Esophagus muscularis mucosa (tissue), 4 donors: ENCODE measurements around the gene PRKCB. TPM values are rescaled to one million over a fixed set of nuclear protein-coding genes. Genes with fewer than 3 reads are reported as not detected.

Experiments
- DNase-seq: peaks from one replicate; pipeline ENCODE4 v3.0.0-alpha.2; 2017; ENCODE audit errors: extremely low spot score
- H3K27ac ChIP-seq, 4 donors: fragments of 200-600 bp; sonication (generic); replicated peaks in 1 of 4; 1 replicate in 3 of 4; 2 replicates in 1 of 4; pipeline ENCODE4 v1.5.1; 2016 to 2019; ENCODE audit warnings: mild to moderate bottlenecking in 1 of 4
- H3K27me3 ChIP-seq, 4 donors: fragments of 200-600 bp; sonication (generic); one replicate each; pipeline versions ENCODE4 v1.5.1 to v1.6.0; 2016 to 2019
- H3K36me3 ChIP-seq, 4 donors: fragments of 200-600 bp; sonication (generic); one replicate each; pipeline ENCODE4 v1.5.1; 2016 to 2019
- H3K4me1 ChIP-seq, 4 donors: fragments of 200-600 bp; sonication (generic); one replicate each; pipeline ENCODE4 v1.5.1; 2016 to 2019
- H3K4me3 ChIP-seq, 4 donors: fragments of 200-600 bp; sonication (generic); 1 replicate in 2 of 4; 2 replicates in 2 of 4; pipeline ENCODE4 v1.5.1; 2016 to 2019; ENCODE audit warnings: mild to moderate bottlenecking in 4 of 4, moderate library complexity in 1 of 4
- H3K9me3 ChIP-seq, 4 donors: fragments of 200-600 bp; sonication (generic); 1 replicate in 3 of 4; 2 replicates in 1 of 4; pipeline ENCODE4 v1.5.1; 2016 to 2019
- EP300 ChIP-seq: sonication (generic); formaldehyde crosslinking; IDR thresholded peaks from one replicate; pipeline ENCODE4 v1.6.1; 2017; ENCODE audit warnings: antibody characterized with exemption
- POLR2A ChIP-seq: fragments of 450-650 bp; IDR thresholded peaks from one replicate; pipeline ENCODE4 v1.6.1; 2017; ENCODE audit warnings: antibody characterized with exemption, moderate library complexity, mild to moderate bottlenecking, low read depth
- POLR2AphosphoS5 ChIP-seq, 2 donors: sonication (generic); formaldehyde crosslinking; IDR thresholded peaks; one replicate each; pipeline ENCODE4 v1.6.1; 2017; ENCODE audit warnings: antibody characterized with exemption in 2 of 2
- WGBS: methylation state at CpG from one replicate; pipeline ENCODE4 v1.1.5; 2018; 5-methylcytosine and 5-hydroxymethylcytosine counted together
- intact Hi-C: fragments of 100-400 bp; cut with DNase I; formaldehyde crosslinking; loops from one replicate; pipeline ENCODE4 v1.15.1; 2023
- total RNA-seq, 4 donors: library from RNA; depleted of rRNA; stranded (reverse); fragments of >200 nt; gene quantifications; one replicate each; pipeline versions ENCODE4 v1.1.0 to v1.2.1, GENCODE V29; 2016
- TF ChIP-seq, protein P1 (sequence below), 3 experiments: fragments of 200-600 bp in 2 of 3; fragments of 450-650 bp in 1 of 3; sonication (generic) in 2 of 3; IDR thresholded peaks; one replicate each; pipeline ENCODE4 v1.5.1; 2017 to 2019; ENCODE audit warnings: antibody characterized with exemption in 3 of 3, mild to moderate bottlenecking in 2 of 3, moderate library complexity in 1 of 3

The PRKCB gene
- total RNA-seq, 4 donors from 2014 or later, result 5.8 to 15.6 (median 9.7) TPM

- Histone ChIP-seq H3K27me3 (peaks cover 0 to 16% (median 0%) of the 10 kb centered on the region in 4 donors), H3K9me3 (no peaks in the 10 kb centered on the region), H3K4me1 (no peaks in the 10 kb centered on the region), H3K4me3 (no peak overlapping the region), H3K36me3 (no peaks in the 10 kb centered on the region), H3K27ac (no peak overlapping the region)
- intact Hi-C loops, result no loop called here
- 88% methylated on average over 8 of the region's 8 CpGs for WGBS
- TF ChIP-seq EP300 (no peak), POLR2A (no peak), POLR2AphosphoS5 (IDR thresholded peaks at IDR 0.05) (no peak)
- TF ChIP-seq, protein P1, sequence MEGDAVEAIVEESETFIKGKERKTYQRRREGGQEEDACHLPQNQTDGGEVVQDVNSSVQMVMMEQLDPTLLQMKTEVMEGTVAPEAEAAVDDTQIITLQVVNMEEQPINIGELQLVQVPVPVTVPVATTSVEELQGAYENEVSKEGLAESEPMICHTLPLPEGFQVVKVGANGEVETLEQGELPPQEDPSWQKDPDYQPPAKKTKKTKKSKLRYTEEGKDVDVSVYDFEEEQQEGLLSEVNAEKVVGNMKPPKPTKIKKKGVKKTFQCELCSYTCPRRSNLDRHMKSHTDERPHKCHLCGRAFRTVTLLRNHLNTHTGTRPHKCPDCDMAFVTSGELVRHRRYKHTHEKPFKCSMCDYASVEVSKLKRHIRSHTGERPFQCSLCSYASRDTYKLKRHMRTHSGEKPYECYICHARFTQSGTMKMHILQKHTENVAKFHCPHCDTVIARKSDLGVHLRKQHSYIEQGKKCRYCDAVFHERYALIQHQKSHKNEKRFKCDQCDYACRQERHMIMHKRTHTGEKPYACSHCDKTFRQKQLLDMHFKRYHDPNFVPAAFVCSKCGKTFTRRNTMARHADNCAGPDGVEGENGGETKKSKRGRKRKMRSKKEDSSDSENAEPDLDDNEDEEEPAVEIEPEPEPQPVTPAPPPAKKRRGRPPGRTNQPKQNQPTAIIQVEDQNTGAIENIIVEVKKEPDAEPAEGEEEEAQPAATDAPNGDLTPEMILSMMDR (IDR thresholded peaks at IDR 0.05), result no peak
- no peak for DNase-seq
These were observed 217.5 kb downstream of the PRKCB start for GRCh38 chr16:24053099-24053946.

- TF ChIP-seq, protein P1 (IDR thresholded peaks at IDR 0.05), result no peak
- TF ChIP-seq POLR2A (no peak), POLR2AphosphoS5 (IDR thresholded peaks at IDR 0.05) (no peak), EP300 (no peak)
- Histone ChIP-seq H3K4me3 (no peak overlapping the region), H3K27ac (no peak overlapping the region), H3K27me3 (peaks cover 0 to 16% (median 0%) of the 10 kb centered on the region in 4 donors), H3K36me3 (no peaks in the 10 kb centered on the region), H3K9me3 (no peaks in the 10 kb centered on the region), H3K4me1 (no peaks in the 10 kb centered on the region)
- 51% methylated on average over 12 of the region's 12 CpGs for WGBS
- DNase-seq, result no peak
- intact Hi-C loops, result no loop called here
These were observed 219.1 kb downstream of the PRKCB start for GRCh38 chr16:24054741-24055491.

DNA sequence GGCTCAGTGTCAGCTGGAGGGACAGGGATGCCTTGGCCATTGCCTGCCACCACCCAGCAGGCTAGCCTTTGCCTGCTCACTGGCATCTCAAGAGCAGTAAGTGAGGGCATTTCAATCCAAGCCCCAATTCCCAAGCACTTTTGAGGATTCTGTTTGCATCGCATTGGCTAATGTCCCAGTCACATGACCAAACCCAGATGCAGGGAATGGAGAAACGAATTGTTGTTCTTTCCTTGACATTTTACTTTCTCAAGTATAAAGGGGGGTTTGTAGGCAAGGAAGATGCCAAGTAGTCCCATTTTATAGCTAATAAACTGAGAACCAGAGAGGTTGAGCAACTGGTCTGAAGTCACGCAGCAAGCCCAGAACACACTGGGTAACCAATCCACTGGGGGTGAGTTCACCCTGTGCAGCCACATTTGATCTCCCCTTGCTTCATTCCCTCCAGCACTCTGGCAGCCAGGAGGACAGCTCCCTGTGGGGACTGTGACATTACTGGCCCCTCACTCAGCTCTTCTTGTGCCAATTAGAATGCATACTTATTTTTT is 226.6 kb downstream of the PRKCB start:
- Histone ChIP-seq H3K27me3 (no peaks in the 10 kb centered on the region), H3K4me3 (no peak overlapping the region), H3K36me3 (no peaks in the 10 kb centered on the region), H3K9me3 (peaks cover 0 to 5% (median 0%) of the 10 kb centered on the region in 4 donors), H3K27ac (no peak overlapping the region), H3K4me1 (no peaks in the 10 kb centered on the region)
- TF ChIP-seq POLR2A, result no peak
- TF ChIP-seq POLR2AphosphoS5 (IDR thresholded peaks at IDR 0.05), result no peak
- TF ChIP-seq EP300, result no peak
- TF ChIP-seq, protein P1 (IDR thresholded peaks at IDR 0.05), result no peak
- no peak for DNase-seq
- intact Hi-C loops, result no loop called here
- 90% methylated on average over 3 of the region's 3 CpGs for WGBS

- intact Hi-C loops, result no loop called here
- 75% methylated on average over 6 of the region's 6 CpGs for WGBS
- no peaks in the 10 kb centered on the region for H3K4me1 ChIP-seq
- no peaks in the 10 kb centered on the region for H3K9me3 ChIP-seq
- no peak for TF ChIP-seq EP300
- TF ChIP-seq POLR2AphosphoS5 (IDR thresholded peaks at IDR 0.05), result no peak
- TF ChIP-seq, protein P1 (IDR thresholded peaks at IDR 0.05), result no peak
- TF ChIP-seq POLR2A, result no peak
- no peaks in the 10 kb centered on the region for H3K36me3 ChIP-seq
- no peak overlapping the region for H3K4me3 ChIP-seq
- DNase-seq, result peak; percentile 75
- H3K27ac ChIP-seq, result no peak overlapping the region
- H3K27me3 ChIP-seq, result no peaks in the 10 kb centered on the region
These were observed 233.3 kb downstream of the PRKCB start for GRCh38 chr16:24069036-24069590.
